DOHH2 (cell line): ENCODE data around the gene TANC1.

ENCODE experiments used
- H3F3A ChIP-seq: fragments of 200-600 bp; sonication (generic), shearing (Covaris generic); 2 replicates; pipeline ENCODE4 v1.6.0; 2016; ENCODE audit warnings: antibody characterized with exemption, mild to moderate bottlenecking; ENCODE audit not compliant: control insufficient read depth, insufficient read depth
- H3K27ac ChIP-seq: fragments of 200-600 bp; sonication (generic); 2 replicates; pipeline ENCODE4 v1.5.1; 2014; ENCODE audit warnings: low read depth, mild to moderate bottlenecking, low read length, moderate library complexity
- H3K27me3 ChIP-seq: fragments of 200-600 bp; sonication (generic); 2 replicates; pipeline ENCODE4 v1.6.1; 2014; ENCODE audit warnings: mild to moderate bottlenecking, low read length, mixed read lengths; ENCODE audit not compliant: control insufficient read depth
- H3K36me3 ChIP-seq: fragments of 200-600 bp; sonication (generic); 2 replicates; pipeline ENCODE4 v1.6.1; 2014; ENCODE audit warnings: mild to moderate bottlenecking, low read length, moderate library complexity, mixed read lengths; ENCODE audit not compliant: control insufficient read depth
- H3K4me1 ChIP-seq: fragments of 200-600 bp; sonication (generic); 2 replicates; pipeline ENCODE4 v1.6.1; 2014; ENCODE audit warnings: mild to moderate bottlenecking, low read length, mixed read lengths; ENCODE audit not compliant: control insufficient read depth
- H3K4me2 ChIP-seq: fragments of 200-600 bp; sonication (generic); 2 replicates; pipeline ENCODE4 v1.6.0; 2014; ENCODE audit warnings: mild to moderate bottlenecking, low read length, moderate library complexity
- H3K4me3 ChIP-seq: fragments of 200-600 bp; sonication (generic); 2 replicates; pipeline ENCODE4 v1.5.1; 2014; ENCODE audit warnings: mild to moderate bottlenecking, low read length, mixed read lengths
- H3K79me2 ChIP-seq: fragments of 200-600 bp; sonication (generic); 2 replicates; pipeline ENCODE4 v1.6.1; 2014; ENCODE audit warnings: mild to moderate bottlenecking, low read length, mixed read lengths; ENCODE audit not compliant: control insufficient read depth
- H3K9me2 ChIP-seq: fragments of 200-600 bp; sonication (generic); replicated peaks from 2 replicates; pipeline ENCODE4 v1.6.1; 2014; ENCODE audit warnings: mild to moderate bottlenecking, low read length, mixed read lengths; ENCODE audit not compliant: control insufficient read depth
- H3K9me3 ChIP-seq: fragments of 200-600 bp; sonication (generic); 2 replicates; pipeline ENCODE4 v1.6.1; 2014; ENCODE audit warnings: antibody characterized with exemption, low read length, mixed read lengths; ENCODE audit not compliant: control insufficient read depth, insufficient read depth
- H4K20me1 ChIP-seq: fragments of 200-600 bp; sonication (generic); 2 replicates; pipeline ENCODE4 v1.6.0; 2014; ENCODE audit warnings: low read depth, mild to moderate bottlenecking, antibody characterized with exemption, low read length, moderate library complexity; ENCODE audit not compliant: control insufficient read depth, insufficient read depth
- EZH2phosphoT487 ChIP-seq: fragments of 200-600 bp; sonication (generic); IDR thresholded peaks from 2 replicates; pipeline ENCODE4 v1.6.1; 2017; ENCODE audit warnings: borderline replicate concordance, mild to moderate bottlenecking, antibody characterized with exemption, low read length, moderate library complexity, mixed read lengths
- TF ChIP-seq, protein P1 (sequence below): fragments of 200-600 bp; sonication (generic); IDR thresholded peaks from one replicate; pipeline ENCODE4 v1.5.1; 2014; ENCODE audit warnings: antibody characterized with exemption, mild to moderate bottlenecking, low read depth, low read length; ENCODE audit not compliant: poor library complexity, severe bottlenecking

The TANC1 gene

GRCh38 chr2:159281002-159281401 lies 312.6 kb downstream of the TANC1 start:
- Histone ChIP-seq H3K9me3 (no peaks in the 10 kb centered on the region), H4K20me1 (no peaks in the 10 kb centered on the region), H3K4me2 (no peak overlapping the region), H3K79me2 (peaks cover 5% of the 10 kb centered on the region), H3F3A (peaks cover 8% of the 10 kb centered on the region; the same call in 1 of the 2 replicates), H3K36me3 (no peaks in the 10 kb centered on the region), H3K27ac (no peak overlapping the region), H3K27me3 (no peaks in the 10 kb centered on the region), H3K9me2 (no peaks in the 10 kb centered on the region), H3K4me1 (peaks cover 18% of the 10 kb centered on the region), H3K4me3 (no peak overlapping the region)
- no peak for TF ChIP-seq EZH2phosphoT487
- TF ChIP-seq, protein P1, sequence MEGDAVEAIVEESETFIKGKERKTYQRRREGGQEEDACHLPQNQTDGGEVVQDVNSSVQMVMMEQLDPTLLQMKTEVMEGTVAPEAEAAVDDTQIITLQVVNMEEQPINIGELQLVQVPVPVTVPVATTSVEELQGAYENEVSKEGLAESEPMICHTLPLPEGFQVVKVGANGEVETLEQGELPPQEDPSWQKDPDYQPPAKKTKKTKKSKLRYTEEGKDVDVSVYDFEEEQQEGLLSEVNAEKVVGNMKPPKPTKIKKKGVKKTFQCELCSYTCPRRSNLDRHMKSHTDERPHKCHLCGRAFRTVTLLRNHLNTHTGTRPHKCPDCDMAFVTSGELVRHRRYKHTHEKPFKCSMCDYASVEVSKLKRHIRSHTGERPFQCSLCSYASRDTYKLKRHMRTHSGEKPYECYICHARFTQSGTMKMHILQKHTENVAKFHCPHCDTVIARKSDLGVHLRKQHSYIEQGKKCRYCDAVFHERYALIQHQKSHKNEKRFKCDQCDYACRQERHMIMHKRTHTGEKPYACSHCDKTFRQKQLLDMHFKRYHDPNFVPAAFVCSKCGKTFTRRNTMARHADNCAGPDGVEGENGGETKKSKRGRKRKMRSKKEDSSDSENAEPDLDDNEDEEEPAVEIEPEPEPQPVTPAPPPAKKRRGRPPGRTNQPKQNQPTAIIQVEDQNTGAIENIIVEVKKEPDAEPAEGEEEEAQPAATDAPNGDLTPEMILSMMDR: no peak
